Measurements from ENCODE around the gene DNAJC5.
A peak's percentile ranks its signal among the peaks of the same experiment; 100 is the strongest.

Gene DNAJC5

DNA sequence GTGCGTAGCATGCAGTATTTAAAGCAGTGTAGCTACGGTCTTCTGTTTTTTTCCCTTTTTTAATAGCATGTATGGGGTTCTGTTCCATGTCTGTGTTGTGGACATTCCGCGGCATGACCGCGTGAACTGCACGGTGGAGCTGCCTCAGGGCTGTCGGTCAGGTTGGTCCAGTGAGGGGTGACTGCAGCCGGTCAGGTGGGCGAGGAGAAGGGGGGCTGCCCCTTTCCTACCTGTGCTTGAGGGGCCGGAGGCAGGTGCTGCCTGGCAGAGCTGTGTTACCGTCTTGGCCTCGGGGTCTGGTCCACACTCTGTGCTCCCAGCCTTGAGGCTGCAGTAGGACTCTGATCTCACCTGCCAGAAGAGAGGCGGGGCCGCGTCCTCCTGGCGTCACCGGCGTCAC, 36.8 kb downstream of the DNAJC5 start:
- no peak overlapping the region for H3K4me3 ChIP-seq (ENCODE audit: low read depth, low read length)
- TF ChIP-seq, protein P1, sequence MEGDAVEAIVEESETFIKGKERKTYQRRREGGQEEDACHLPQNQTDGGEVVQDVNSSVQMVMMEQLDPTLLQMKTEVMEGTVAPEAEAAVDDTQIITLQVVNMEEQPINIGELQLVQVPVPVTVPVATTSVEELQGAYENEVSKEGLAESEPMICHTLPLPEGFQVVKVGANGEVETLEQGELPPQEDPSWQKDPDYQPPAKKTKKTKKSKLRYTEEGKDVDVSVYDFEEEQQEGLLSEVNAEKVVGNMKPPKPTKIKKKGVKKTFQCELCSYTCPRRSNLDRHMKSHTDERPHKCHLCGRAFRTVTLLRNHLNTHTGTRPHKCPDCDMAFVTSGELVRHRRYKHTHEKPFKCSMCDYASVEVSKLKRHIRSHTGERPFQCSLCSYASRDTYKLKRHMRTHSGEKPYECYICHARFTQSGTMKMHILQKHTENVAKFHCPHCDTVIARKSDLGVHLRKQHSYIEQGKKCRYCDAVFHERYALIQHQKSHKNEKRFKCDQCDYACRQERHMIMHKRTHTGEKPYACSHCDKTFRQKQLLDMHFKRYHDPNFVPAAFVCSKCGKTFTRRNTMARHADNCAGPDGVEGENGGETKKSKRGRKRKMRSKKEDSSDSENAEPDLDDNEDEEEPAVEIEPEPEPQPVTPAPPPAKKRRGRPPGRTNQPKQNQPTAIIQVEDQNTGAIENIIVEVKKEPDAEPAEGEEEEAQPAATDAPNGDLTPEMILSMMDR (conservative IDR thresholded peaks at IDR 0.05; ENCODE audit: low read depth, low read length): no peak
- no peak for DNase-seq (ENCODE audit: low read depth)

DNA sequence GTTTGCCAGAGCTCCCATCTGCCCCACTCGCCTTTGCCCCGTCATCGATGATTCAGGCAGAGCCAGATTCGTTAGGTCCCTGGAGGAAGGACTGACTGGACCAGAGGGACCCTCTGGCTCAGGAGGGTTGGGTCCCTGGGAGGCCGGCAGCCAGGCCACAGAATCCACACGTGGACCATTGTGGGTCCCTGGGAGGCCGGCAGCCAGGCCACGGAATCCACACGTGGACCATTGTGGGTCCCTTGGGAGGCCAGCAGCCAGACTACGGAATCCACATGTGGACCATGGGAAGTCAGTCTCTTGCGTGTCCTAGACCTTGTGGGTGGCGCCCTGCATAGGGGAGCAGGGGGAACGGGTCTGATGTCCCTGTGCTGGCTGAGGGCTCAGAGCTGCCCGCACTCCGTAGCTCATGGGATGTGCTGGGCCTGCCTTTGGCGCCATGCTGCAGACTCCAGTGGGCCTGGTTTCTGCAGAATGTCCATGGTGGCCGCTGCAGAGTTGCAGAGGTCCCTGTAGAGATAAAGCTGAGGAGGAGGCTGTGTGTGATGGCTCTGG, 37.8 kb downstream of the DNAJC5 start:
- no peak overlapping the region for H3K4me3 ChIP-seq (ENCODE audit: low read depth, low read length)
- no peak for DNase-seq (ENCODE audit: low read depth)
- TF ChIP-seq, protein P1 (conservative IDR thresholded peaks at IDR 0.05; ENCODE audit: low read depth, low read length): no peak

DNA sequence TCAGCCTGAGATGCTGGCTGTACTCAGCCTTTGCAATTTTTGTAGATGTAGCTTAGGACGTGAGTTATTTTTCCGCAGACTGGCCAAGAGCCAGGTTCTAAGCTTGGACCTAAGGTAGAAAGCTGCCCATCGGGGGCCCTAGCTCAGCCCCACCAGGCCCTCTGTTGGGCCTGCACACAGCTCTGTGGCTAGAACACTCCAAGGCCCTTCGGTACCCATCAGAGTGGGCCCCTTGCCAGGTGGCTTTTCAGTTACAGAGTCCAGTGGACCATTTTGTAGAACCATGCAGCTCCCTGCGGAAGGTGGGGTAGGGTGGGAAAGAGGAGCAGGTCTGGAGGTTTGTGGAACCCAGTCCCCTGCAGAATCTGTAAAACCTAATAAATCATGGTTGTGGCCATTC, 38.7 kb downstream of the DNAJC5 start:
- TF ChIP-seq, protein P1 (conservative IDR thresholded peaks at IDR 0.05; ENCODE audit: low read depth, low read length): no peak
- no peak for DNase-seq (ENCODE audit: low read depth)
- no peak overlapping the region for H3K4me3 ChIP-seq (ENCODE audit: low read depth, low read length)

DNA sequence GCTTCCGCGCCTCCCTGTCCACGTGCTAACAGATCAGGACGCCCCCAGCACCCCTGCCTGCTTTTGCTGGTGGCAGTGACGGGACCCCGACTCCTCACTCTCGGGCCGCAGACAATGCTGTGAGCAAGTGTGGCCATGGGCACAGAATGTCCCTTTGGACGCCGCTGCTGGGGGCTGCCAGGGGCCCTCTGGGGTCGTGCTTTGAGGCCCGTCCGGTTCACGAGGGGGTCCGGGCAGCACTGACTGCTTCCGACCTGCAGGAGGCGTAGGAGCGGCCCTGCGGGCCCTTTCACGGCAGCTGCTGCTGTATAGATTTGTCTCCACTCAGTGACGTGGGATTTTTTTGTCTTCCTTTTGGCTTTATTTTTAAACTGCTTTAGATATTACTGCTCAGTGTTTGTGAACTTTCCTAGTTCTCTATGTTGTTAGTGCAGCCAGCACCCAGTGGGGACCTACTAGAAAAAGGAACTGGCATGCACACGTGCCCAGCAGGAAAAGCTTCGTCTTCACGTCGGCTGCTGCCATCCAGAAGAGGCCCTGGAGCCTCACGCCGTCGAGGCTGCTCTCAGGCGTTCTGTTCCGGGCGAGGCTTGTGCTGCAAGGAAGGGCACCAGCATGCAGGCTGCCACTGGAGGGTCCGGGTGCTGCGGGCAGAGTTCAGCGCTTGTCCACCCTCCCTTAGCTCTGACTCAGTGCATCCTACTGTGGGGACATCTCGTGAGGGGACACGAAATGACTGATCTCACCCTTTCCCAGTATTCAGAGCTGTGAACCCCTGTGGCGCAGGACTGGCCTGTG, 39.5 kb downstream of the DNAJC5 start:
- peak; percentile 19 for DNase-seq (ENCODE audit: low read depth)
- TF ChIP-seq, protein P1 (conservative IDR thresholded peaks at IDR 0.05; ENCODE audit: low read depth, low read length): peak; percentile 57
- no peak overlapping the region for H3K4me3 ChIP-seq (ENCODE audit: low read depth, low read length)

DNA sequence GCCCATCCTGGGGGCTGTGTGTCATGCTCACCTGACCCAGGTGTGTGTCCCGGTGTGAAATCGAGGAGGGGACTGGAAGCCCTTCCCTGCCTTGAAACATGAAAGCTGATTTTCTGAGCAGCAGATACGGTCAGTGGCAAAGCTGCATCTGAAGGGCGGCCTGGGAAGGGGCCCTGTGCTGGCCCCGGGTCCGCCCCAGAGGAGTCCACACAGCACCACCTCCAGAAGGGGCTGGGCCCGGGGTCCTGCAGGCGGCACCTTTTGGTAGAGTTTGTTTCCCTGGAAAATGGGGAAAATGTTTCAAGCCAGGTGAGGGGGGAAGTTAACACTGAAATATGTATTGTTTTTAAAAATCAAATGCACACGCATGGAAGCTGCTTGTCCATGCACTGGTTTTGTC, 40.5 kb downstream of the DNAJC5 start:
- no peak overlapping the region for H3K4me3 ChIP-seq (ENCODE audit: low read depth, low read length)
- DNase-seq (ENCODE audit: low read depth): no peak
- TF ChIP-seq, protein P1 (conservative IDR thresholded peaks at IDR 0.05; ENCODE audit: low read depth, low read length): no peak

DNA sequence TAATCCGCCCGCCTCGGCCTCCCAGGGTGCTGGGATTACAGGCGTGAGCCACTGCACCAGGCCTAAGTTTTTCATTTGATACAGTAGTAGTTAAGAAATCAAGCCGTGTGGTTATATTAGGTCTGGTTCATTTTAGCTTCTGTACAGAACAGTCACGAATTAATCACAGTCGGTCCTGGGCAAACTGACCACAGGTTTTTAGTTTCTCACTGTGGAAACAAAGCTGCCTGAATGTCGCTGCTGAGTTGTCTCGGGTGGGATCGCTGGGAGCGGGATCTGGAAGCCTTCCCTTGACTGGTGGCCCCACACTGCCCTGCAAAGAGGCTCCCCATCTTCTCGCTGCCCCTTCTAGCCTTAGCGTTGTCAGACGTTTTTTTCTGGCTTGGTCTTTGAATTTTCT, 42.7 kb downstream of the DNAJC5 start:
- H3K4me3 ChIP-seq (ENCODE audit: low read depth, low read length): no peak overlapping the region
- TF ChIP-seq, protein P1 (conservative IDR thresholded peaks at IDR 0.05; ENCODE audit: low read depth, low read length): no peak
- DNase-seq (ENCODE audit: low read depth): no peak
